GM12878 (cell line): ENCODE data around the gene GPC3.

Experiments
- POLR2A ChIP-seq: IDR thresholded peaks from 2 replicates; pipeline ENCODE4 v1.6.1; 2011; ENCODE audit warnings: low read depth, mild to moderate bottlenecking, low read length
- SUZ12 ChIP-seq: fragments of 200-600 bp; sonication (generic); IDR thresholded peaks from one replicate; pipeline ENCODE4 v1.6.1; 2018; ENCODE audit warnings: antibody characterized with exemption, mild to moderate bottlenecking; ENCODE audit not compliant: unreplicated experiment
- WRNIP1 ChIP-seq: IDR thresholded peaks from 2 replicates; pipeline ENCODE4 v1.6.1; 2011; ENCODE audit warnings: low read depth, low read length, improper control_type of control experiment, borderline replicate concordance
- TF ChIP-seq, protein P1 (sequence below), 3 experiments: IDR thresholded peaks in 2 of 3; conservative IDR thresholded peaks in 1 of 3; 2 replicates each; pipeline ENCODE4 v1.5.1; 2011; ENCODE audit warnings: low read depth in 3 of 3, low read length in 3 of 3, mild to moderate bottlenecking in 3 of 3, control low read depth in 2 of 3, moderate library complexity in 2 of 3, inconsistent platforms in 1 of 3, mixed read lengths in 1 of 3; ENCODE audit not compliant: control insufficient read depth in 2 of 3, insufficient read depth in 1 of 3; ENCODE audit errors: extremely low read depth in 1 of 3
- TF ChIP-seq, protein P2 (sequence below): IDR thresholded peaks from 2 replicates; pipeline ENCODE4 v1.6.1; 2011; ENCODE audit warnings: borderline replicate concordance, low read depth, mild to moderate bottlenecking, moderate library complexity, mixed read lengths, low read length; ENCODE audit not compliant: insufficient read depth; ENCODE audit errors: extremely low read length
- TF ChIP-seq, protein P3 (sequence below): IDR thresholded peaks from 2 replicates; pipeline ENCODE4 v1.6.1; 2012; ENCODE audit warnings: low read depth, low read length, improper control_type of control experiment
- TF ChIP-seq, protein P4 (sequence below): IDR thresholded peaks from 2 replicates; pipeline ENCODE4 v1.6.1; 2011; ENCODE audit warnings: low read depth, mild to moderate bottlenecking, low read length, moderate library complexity, borderline replicate concordance; ENCODE audit errors: extremely low read depth

DNA sequence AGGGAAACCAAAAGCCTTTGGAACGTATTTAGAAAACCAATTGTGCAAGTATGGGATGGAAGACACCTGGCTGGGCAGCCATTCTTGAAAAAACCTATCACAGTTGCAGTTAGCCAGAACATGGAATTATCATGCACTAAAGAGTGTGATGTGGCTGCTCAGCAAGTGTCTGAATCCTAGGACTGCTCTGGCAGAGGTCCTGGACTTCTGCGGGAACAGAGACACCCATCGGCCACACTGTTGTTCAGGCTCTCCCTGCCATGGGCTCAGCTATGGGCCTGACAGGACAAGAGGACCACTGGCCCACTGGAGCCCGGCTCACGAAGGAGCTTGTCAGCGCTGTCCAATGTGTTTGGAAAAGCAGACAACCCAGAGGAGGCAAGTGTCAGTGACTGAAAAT lies 454.4 kb downstream of the GPC3 start:
- TF ChIP-seq WRNIP1 (no peak), POLR2A (no peak), SUZ12 (no peak)
- TF ChIP-seq, protein P1, sequence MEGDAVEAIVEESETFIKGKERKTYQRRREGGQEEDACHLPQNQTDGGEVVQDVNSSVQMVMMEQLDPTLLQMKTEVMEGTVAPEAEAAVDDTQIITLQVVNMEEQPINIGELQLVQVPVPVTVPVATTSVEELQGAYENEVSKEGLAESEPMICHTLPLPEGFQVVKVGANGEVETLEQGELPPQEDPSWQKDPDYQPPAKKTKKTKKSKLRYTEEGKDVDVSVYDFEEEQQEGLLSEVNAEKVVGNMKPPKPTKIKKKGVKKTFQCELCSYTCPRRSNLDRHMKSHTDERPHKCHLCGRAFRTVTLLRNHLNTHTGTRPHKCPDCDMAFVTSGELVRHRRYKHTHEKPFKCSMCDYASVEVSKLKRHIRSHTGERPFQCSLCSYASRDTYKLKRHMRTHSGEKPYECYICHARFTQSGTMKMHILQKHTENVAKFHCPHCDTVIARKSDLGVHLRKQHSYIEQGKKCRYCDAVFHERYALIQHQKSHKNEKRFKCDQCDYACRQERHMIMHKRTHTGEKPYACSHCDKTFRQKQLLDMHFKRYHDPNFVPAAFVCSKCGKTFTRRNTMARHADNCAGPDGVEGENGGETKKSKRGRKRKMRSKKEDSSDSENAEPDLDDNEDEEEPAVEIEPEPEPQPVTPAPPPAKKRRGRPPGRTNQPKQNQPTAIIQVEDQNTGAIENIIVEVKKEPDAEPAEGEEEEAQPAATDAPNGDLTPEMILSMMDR (IDR thresholded peaks at IDR 0.05 in 2 of 3, conservative IDR thresholded peaks at IDR 0.05 in 1 of 3; ENCODE audit: control insufficient read depth in 2 of 3, extremely low read depth in 1 of 3, insufficient read depth in 1 of 3, low read depth in 3 of 3, low read length in 3 of 3): no peak
- TF ChIP-seq, protein P2, sequence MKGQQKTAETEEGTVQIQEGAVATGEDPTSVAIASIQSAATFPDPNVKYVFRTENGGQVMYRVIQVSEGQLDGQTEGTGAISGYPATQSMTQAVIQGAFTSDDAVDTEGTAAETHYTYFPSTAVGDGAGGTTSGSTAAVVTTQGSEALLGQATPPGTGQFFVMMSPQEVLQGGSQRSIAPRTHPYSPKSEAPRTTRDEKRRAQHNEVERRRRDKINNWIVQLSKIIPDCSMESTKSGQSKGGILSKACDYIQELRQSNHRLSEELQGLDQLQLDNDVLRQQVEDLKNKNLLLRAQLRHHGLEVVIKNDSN: no peak
- TF ChIP-seq, protein P3, sequence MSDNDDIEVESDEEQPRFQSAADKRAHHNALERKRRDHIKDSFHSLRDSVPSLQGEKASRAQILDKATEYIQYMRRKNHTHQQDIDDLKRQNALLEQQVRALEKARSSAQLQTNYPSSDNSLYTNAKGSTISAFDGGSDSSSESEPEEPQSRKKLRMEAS: no peak
- TF ChIP-seq, protein P4, sequence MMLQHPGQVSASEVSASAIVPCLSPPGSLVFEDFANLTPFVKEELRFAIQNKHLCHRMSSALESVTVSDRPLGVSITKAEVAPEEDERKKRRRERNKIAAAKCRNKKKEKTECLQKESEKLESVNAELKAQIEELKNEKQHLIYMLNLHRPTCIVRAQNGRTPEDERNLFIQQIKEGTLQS: no peak
